ENCODE results near the gene KLF6.

- TF ChIP-seq POLR2A (IDR thresholded peaks at IDR 0.05; ENCODE audit: low read length) (no peak), GATA1 (IDR thresholded peaks at IDR 0.05; ENCODE audit: low read depth, low read length) (no peak)
Observed at GRCh38 chr10:3833046-3833445, 48.0 kb upstream of the KLF6 start.

All from erythroblast (primary cell).